OCI-LY1 (cell line): Measurements from ENCODE around the gene CCDC78.

Source experiments
- H2AFZ ChIP-seq: fragments of 200-600 bp; sonication (generic), shearing (Covaris generic); 2 replicates; pipeline ENCODE4 v1.6.0; 2014; ENCODE audit warnings: antibody characterized with exemption, mild to moderate bottlenecking, low read length
- H3F3A ChIP-seq: fragments of 200-600 bp; sonication (generic), shearing (Covaris generic); 2 replicates; pipeline ENCODE4 v1.6.0; 2014; ENCODE audit warnings: mild to moderate bottlenecking, antibody characterized with exemption, low read length, moderate library complexity; ENCODE audit not compliant: insufficient read depth
- H3K27ac ChIP-seq: fragments of 200-600 bp; sonication (generic); 2 replicates; pipeline ENCODE4 v1.5.1; 2014; ENCODE audit warnings: low read length, mixed run types, mild to moderate bottlenecking, low read depth; ENCODE audit not compliant: poor library complexity, severe bottlenecking
- H3K27me3 ChIP-seq: fragments of 200-600 bp; sonication (generic); 2 replicates; pipeline ENCODE4 v1.6.0; 2014; ENCODE audit warnings: antibody characterized with exemption, mild to moderate bottlenecking, low read length, moderate library complexity; ENCODE audit not compliant: insufficient read depth
- H3K36me3 ChIP-seq: fragments of 200-600 bp; sonication (generic); 2 replicates; pipeline ENCODE4 v1.6.1; 2014; ENCODE audit warnings: mild to moderate bottlenecking, antibody characterized with exemption, low read length, moderate library complexity, mixed read lengths; ENCODE audit not compliant: insufficient read depth
- H3K4me1 ChIP-seq: fragments of 200-600 bp; sonication (generic); 2 replicates; pipeline ENCODE4 v1.5.1; 2014; ENCODE audit warnings: mild to moderate bottlenecking, low read length, moderate library complexity; ENCODE audit not compliant: insufficient read depth, severe bottlenecking
- H3K4me2 ChIP-seq: fragments of 200-600 bp; sonication (generic), shearing (Covaris generic); 2 replicates; pipeline ENCODE4 v1.6.1; 2014; ENCODE audit warnings: low read length
- H3K4me3 ChIP-seq: fragments of 200-600 bp; sonication (generic); 2 replicates; pipeline ENCODE4 v1.5.1; 2014; ENCODE audit warnings: low read length, low read depth, mild to moderate bottlenecking, mixed read lengths; ENCODE audit not compliant: poor library complexity, severe bottlenecking
- H3K79me2 ChIP-seq: fragments of 200-600 bp; shearing (Covaris generic); 2 replicates; pipeline ENCODE4 v1.6.1; 2016; ENCODE audit warnings: mixed run types, low read length, mixed read lengths; ENCODE audit not compliant: insufficient read depth
- H3K9ac ChIP-seq: fragments of 200-600 bp; sonication (generic), shearing (Covaris generic); 2 replicates; pipeline ENCODE4 v1.6.1; 2014; ENCODE audit warnings: mild to moderate bottlenecking, low read length, mixed read lengths
- H3K9me2 ChIP-seq: fragments of 200-600 bp; sonication (generic), shearing (Covaris generic); 2 replicates; pipeline ENCODE4 v1.6.1; 2014; ENCODE audit warnings: low read depth, mild to moderate bottlenecking, low read length, mixed read lengths
- H3K9me3 ChIP-seq: fragments of 200-600 bp; shearing (Covaris generic); 2 replicates; pipeline ENCODE4 v1.6.1; 2014; ENCODE audit warnings: low read length, mixed read lengths
- H4K20me1 ChIP-seq: fragments of 200-600 bp; sonication (generic), shearing (Covaris generic); 2 replicates; pipeline ENCODE4 v1.6.0; 2016; ENCODE audit warnings: mild to moderate bottlenecking, low read length; ENCODE audit not compliant: insufficient read depth
- EZH2 ChIP-seq: fragments of 200-600 bp; sonication (generic), shearing (Covaris generic); IDR thresholded peaks from 2 replicates; pipeline ENCODE4 v1.8.0; 2017; ENCODE audit warnings: borderline replicate concordance, mixed run types, mild to moderate bottlenecking, antibody characterized with exemption, low read length, moderate library complexity, mixed read lengths
- TF ChIP-seq, protein P1 (sequence below): fragments of 200-600 bp; sonication (generic), shearing (Covaris generic); IDR thresholded peaks from 2 replicates; pipeline ENCODE4 v1.5.1; 2017; ENCODE audit warnings: mild to moderate bottlenecking, antibody characterized with exemption, low read length, moderate library complexity, mixed read lengths

CCDC78 gene

GRCh38 chr16:741986-742629 is 15.9 kb upstream of the CCDC78 start:
- Histone ChIP-seq H3K27ac (no peak overlapping the region), H3K9me2 (no peaks in the 10 kb centered on the region)
- TF ChIP-seq, protein P1, sequence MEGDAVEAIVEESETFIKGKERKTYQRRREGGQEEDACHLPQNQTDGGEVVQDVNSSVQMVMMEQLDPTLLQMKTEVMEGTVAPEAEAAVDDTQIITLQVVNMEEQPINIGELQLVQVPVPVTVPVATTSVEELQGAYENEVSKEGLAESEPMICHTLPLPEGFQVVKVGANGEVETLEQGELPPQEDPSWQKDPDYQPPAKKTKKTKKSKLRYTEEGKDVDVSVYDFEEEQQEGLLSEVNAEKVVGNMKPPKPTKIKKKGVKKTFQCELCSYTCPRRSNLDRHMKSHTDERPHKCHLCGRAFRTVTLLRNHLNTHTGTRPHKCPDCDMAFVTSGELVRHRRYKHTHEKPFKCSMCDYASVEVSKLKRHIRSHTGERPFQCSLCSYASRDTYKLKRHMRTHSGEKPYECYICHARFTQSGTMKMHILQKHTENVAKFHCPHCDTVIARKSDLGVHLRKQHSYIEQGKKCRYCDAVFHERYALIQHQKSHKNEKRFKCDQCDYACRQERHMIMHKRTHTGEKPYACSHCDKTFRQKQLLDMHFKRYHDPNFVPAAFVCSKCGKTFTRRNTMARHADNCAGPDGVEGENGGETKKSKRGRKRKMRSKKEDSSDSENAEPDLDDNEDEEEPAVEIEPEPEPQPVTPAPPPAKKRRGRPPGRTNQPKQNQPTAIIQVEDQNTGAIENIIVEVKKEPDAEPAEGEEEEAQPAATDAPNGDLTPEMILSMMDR = no peak
- TF ChIP-seq EZH2 = no peak

DNA sequence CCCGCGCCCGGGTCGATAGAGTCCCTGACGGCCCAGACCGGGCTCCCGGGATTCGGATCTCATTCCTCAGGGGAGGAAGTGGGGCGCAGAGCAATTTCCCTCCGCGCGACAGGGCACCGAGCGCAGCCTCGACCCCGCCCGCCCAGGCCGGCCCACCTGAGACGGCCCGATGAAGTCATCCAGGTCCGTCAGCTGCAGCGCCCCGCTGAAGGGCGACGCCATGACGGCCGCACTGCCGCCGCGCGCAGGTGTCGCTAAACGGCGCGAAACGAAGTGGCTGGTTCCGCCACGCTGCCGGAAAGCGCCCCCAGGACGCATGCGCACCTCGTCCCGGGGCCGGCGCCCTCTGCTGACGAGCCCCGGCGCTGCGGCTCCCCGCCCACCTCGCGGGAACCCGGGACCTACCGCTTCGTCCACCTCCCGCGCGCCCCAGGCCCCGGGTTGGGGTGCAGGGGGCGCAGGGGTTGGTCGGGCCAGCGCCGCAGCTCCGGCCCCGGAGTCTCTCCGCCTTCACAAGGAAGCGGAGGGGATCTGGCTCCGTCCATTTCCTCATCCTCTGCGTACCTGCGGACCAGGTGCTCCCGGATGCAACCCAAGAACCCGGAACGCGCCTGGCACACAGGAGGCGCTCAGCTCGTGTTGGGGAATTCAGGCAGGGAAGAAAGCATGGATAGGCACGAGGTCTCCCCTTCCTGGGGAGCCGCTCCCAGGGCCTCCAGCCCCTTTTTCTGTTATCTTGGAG is 14.7 kb upstream of the CCDC78 start, which contains the start of gene CIAO3:
Gene CIAO3 (minus strand): TSS at position 234 of the 742 bp plus-strand sequence. CDS start 12 bp downstream, at position 222.
- Histone ChIP-seq H3K27ac (peak within 1 kb of the TSS; percentile 97), H3K27me3 (no peaks in the 10 kb centered on the region), H3K4me3 (peak within 1 kb of the TSS; percentile 84), H3F3A (no peaks in the 10 kb centered on the region), H3K9me3 (no peaks in the 10 kb centered on the region), H4K20me1 (no peaks in the 10 kb centered on the region), H3K4me2 (peak within 1 kb of the TSS; percentile 83), H3K36me3 (peaks cover 11% of the 10 kb centered on the region), H3K79me2 (no peaks in the 10 kb centered on the region), H3K9me2 (no peaks in the 10 kb centered on the region), H3K9ac (peak within 1 kb of the TSS; percentile 84), H2AFZ (no peak within 1 kb of the TSS), H3K4me1 (peaks cover 46% of the 10 kb centered on the region)
- TF ChIP-seq EZH2 = no peak
- TF ChIP-seq, protein P1 = peak; percentile 89

More at GRCh38 chr16:741986-742629, 15.9 kb upstream of the CCDC78 start:
- H2AFZ ChIP-seq = no peak overlapping the region
- no peaks in the 10 kb centered on the region for H3K79me2 ChIP-seq
- H3K9ac ChIP-seq = no peak overlapping the region
- H4K20me1 ChIP-seq = no peaks in the 10 kb centered on the region
- H3K4me1 ChIP-seq = peaks cover 35% of the 10 kb centered on the region
- H3F3A ChIP-seq = no peaks in the 10 kb centered on the region
- H3K27me3 ChIP-seq = no peaks in the 10 kb centered on the region
- H3K36me3 ChIP-seq = peaks cover under 1% of the 10 kb centered on the region
- no peaks in the 10 kb centered on the region for H3K9me3 ChIP-seq
- no peak overlapping the region for H3K4me2 ChIP-seq
- no peak overlapping the region for H3K4me3 ChIP-seq

DNA sequence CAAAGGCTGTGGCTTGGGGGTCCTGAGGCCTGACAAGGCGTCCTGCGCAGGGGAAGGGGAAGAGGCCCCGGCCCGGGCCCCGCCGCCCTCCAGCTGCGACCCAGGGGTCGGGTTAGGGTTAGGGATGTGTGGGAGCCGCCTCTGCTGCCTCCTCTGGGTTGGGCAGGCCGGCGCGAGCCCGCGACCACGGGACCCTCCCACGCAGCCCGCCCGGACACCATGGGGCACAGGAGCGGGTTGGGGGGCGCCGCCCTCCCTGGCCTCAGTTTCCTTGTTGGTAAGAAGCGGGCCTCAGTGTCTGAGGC is 14.2 kb upstream of the CCDC78 start:
- peaks cover 16% of the 10 kb centered on the region for H3K36me3 ChIP-seq
- no peak for TF ChIP-seq EZH2
- TF ChIP-seq, protein P1 = no peak
- no peaks in the 10 kb centered on the region for H3K9me2 ChIP-seq
- peak overlapping the region; percentile 84 for H3K9ac ChIP-seq
- peak overlapping the region; percentile 84 for H3K4me3 ChIP-seq
- H3K27me3 ChIP-seq = no peaks in the 10 kb centered on the region
- H3K79me2 ChIP-seq = no peaks in the 10 kb centered on the region
- H3K4me2 ChIP-seq = peak overlapping the region; percentile 83
- peaks cover 48% of the 10 kb centered on the region for H3K4me1 ChIP-seq
- H2AFZ ChIP-seq = no peak overlapping the region
- H3K9me3 ChIP-seq = no peaks in the 10 kb centered on the region
- no peaks in the 10 kb centered on the region for H3F3A ChIP-seq
- H4K20me1 ChIP-seq = no peaks in the 10 kb centered on the region
- peak overlapping the region; percentile 97 for H3K27ac ChIP-seq
